GM21619 (cell line): ENCODE measurements around the gene MYO10.

ENCODE experiments used
- ATAC-seq: cut with Tn5 transposase; IDR thresholded peaks from one replicate; pipeline ENCODE4 v1.9.1; 2021; ENCODE audit not compliant: unreplicated experiment

Gene MYO10

GRCh38 chr5:16943846-16944678, 8.0 kb upstream of the MYO10 start:
- ATAC-seq: no peak

DNA sequence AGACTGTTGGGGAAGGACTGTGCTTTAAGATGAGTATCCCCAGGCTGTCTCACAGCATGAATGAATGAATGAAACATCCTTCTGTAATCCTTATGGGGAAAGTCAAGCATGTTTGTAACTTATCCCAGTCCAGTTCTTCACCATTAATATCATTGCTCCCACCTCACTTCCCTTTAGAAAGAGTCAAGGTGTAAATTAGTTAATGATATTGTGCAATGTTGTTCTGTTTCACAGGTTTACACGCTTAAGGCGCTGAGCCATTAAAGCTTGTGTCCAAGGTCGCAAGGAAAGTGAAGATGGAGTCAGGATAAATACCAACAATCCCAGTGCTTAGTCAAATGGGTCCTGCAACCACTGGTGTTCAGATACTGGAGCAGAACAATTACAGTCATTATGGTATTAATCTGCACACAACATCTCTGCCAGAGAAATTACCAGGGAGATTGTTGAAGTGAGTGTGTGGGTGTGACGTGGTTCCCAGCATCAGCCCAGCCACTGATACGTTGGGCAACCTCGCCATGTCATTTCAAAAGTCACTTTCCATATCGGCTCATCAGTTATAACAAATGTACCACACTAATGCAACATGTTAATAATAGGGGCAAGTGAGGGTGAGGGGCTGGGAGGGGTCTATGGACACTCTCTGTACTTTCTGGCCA, 1.5 kb upstream of the MYO10 start:
- ATAC-seq: no peak

- no peak for ATAC-seq
Observed at GRCh38 chr5:16936989-16937438, 926 bp upstream of the MYO10 start.

DNA sequence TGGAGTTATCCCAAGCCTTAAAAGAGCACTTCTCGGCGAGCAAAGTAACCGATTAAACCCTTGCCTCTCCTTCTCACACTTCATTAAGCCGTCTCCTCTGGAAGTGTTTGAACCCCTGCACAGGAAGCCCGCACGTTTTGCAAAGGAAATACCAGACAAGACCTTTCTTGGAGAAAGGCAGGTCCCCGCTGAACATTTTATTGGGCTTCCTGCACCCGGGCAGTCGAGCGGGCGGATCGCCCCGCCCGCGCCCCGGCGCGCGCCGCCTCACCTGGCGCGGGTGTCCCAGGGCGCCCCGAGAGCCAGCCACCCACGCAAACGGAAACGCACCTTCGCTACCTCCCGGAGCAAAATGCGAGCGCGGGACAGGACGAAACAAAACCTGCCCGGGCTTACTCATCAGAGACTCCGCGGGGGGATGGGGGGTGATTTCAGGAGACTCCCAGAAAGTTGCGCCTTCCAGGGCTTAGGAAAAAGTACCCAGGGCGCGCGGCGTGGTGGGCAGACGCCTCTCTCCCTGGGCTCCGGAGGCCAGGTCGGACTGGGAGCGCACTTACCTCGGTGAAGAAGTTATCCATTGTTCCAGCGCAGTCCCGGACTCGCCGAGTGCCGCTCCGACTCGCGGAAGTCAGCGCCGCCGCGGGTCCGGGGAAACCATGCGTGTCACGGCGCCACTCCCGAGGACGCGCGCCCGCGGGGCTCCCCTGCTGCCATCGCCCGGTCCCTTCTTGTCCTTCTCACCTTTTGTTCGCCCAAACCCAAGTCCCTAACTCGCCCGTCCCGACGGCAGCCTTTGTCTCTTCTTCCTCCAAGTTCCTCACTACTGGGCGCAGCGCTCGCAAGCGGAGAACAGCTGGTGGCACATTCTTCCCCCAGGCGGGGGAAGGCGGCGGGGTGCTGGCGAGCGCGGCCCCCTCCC, 598 bp downstream of the MYO10 start:
- ATAC-seq: peak; percentile 40

DNA sequence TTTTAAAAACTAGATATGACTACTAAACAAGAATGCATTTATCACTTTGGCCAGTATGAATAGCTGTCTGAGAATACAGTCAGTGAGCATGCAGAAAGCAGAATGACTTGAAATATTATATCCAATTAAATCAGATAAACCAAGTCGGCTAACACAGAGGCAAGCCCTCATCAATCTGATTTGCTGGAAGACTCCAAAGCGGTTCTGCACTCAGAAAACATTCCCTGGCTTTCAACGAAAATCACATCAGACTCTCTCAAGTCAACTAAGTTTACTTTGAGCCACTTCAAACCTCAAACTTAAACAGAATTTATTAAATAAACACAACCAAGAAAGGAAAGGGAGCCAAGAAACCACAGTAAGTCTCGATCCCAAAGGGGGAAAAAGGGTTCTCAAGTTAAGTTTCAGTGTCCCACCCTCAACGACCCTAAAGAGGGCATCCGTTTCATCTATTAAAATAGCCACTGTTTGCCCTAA, 1.4 kb downstream of the MYO10 start:
- ATAC-seq: no peak

GRCh38 chr5:16934123-16934522, 2.0 kb downstream of the MYO10 start:
- ATAC-seq: peak; percentile 60

GRCh38 chr5:16933337-16933736, 2.8 kb downstream of the MYO10 start:
- no peak for ATAC-seq

DNA sequence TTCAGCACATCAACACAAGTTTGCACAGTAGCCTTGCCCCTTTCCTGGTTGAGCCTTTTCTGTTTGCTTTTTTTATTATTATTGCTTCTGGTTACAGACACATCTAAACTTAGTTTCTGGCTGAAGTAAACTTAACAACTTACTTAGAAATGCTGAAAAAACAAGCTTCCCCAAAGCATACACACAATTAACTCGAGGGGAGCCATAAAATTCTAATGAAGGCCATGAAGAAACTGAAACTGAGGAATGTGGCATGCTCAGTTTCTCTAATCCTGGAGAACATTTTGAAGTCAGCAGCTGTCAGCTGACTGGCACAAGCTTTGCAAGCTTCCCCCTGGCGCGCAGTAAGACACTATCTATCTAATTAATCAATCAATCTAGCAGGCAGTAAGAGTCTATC, 3.7 kb downstream of the MYO10 start:
- no peak for ATAC-seq

GRCh38 chr5:16931334-16932110, 4.6 kb downstream of the MYO10 start:
- ATAC-seq: no peak

DNA sequence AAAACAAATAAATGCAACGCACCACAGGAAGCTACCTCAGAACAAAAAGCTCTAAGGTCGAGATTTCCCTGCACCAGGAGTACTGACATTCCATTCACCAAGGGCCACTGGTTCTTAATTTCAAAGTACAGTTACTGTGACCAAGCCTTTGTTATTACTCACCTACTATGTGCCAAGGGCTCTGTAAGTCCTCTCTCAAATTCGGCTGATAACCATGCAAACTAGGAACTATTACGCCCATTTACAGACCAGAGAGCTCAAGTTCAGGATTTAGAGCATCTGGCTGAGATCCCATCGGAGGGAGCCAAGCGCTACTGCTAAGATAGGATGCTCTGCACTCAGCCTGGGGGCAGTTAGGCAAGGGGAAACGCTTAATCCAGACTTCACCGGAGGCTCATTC, 5.6 kb downstream of the MYO10 start:
- no peak for ATAC-seq

- no peak for ATAC-seq
Observed at GRCh38 chr5:16929831-16930230, 6.3 kb downstream of the MYO10 start.

DNA sequence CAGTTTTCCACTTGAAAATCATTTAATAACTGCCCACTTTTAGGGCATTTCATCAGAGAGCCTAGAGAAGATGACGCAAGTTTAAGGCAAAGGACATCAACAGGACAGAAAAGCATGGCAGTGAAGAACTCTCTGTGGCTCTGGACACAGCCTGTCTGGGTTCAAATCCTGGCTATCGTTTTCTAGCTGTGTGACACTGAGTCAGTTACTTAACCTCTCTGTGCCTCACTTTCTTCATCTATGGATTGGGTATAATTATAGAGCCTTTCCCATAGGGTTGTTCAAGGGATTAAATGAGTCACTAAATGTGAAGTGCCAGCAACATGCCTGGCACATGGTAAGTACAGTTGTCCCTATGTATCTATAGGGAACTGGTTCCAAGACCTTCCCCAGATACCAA, 6.7 kb downstream of the MYO10 start:
- no peak for ATAC-seq

DNA sequence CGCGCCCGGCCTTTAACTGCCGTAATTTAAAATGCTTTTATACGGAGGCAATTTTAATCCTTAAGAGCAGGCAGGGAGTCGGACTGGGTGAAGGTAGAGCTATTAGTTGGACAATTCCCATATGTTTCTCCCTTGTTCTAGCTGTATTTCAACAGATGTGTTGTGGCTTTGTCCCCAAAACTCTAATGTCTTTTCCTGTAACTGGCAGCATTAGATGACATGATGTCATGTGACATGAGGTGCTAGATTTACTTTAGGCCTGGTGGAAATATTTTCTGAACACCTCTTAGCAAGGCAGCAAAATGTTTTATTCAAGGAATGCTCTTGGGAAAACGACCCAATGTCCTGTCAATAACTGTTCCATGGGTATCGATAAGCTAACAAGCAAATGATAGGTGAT, 8.5 kb downstream of the MYO10 start:
- ATAC-seq: no peak

GRCh38 chr5:16926417-16926816, 9.7 kb downstream of the MYO10 start:
- no peak for ATAC-seq

GRCh38 chr5:16924206-16924605, 11.9 kb downstream of the MYO10 start:
- ATAC-seq: no peak

GRCh38 chr5:16922430-16922829, 13.7 kb downstream of the MYO10 start:
- no peak for ATAC-seq

DNA sequence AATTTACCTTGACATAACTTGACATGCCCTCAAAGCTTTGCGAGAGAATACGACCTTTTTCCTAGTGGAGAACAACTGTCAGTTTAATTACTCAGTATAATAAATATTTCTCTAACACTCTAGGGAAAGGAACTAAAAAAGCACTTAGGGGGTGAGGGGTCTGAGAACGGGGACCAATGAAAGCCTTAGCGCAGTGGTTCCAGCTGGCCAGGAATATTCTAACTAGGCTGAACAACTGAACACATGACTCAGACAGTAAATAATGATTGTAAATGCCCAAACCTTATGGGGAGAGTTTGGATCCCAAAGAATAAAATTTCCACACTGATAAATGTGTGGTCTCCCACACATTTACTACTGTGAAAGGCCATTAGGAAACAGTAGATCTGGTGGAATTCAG, 14.9 kb downstream of the MYO10 start:
- ATAC-seq: no peak

GRCh38 chr5:16920109-16920816, 15.8 kb downstream of the MYO10 start:
- no peak for ATAC-seq

DNA sequence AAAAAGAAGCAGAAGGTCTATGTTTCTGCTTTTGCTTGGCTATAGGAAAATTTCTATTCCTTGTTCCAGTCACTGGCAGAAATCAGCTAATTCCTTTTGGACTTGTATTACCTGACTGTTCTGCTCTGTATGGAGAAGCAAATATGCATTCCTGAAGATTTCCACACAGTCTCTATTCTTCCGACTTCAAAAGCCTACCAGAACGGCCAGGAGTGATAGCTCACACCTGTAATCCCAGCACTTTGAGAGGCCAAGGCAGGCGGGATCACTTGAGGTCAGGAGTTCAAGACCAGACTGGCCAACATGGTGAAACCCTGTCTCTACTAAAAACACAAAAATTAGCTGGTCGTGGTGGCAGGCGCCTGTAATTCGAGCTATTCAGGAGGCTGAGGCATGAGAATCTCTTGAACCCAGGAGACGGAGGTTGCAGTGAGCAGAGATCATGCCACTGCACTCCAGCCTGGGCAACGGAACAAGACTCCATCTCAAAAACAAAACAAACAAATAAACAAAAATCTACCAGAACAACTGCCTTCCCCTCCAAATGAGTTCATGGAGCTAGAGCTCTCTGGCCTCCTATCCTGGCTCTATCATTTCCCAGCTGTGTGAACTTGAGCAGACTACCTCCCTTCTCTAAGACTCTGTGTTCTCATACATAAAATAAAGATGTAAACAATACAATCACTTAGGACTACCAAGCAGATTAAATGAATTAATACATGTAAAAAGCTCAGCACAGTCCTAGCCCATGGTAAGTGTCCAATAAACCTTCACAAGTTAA, 17.0 kb downstream of the MYO10 start:
- no peak for ATAC-seq
